GM21825 (cell line): ENCODE measurements around the gene FAM170B.

ENCODE experiments used
- ATAC-seq: cut with Tn5 transposase; IDR thresholded peaks from one replicate; pipeline ENCODE4 v1.9.1; 2021; ENCODE audit warnings: mild to moderate bottlenecking, moderate library complexity; ENCODE audit not compliant: unreplicated experiment

Gene FAM170B

DNA sequence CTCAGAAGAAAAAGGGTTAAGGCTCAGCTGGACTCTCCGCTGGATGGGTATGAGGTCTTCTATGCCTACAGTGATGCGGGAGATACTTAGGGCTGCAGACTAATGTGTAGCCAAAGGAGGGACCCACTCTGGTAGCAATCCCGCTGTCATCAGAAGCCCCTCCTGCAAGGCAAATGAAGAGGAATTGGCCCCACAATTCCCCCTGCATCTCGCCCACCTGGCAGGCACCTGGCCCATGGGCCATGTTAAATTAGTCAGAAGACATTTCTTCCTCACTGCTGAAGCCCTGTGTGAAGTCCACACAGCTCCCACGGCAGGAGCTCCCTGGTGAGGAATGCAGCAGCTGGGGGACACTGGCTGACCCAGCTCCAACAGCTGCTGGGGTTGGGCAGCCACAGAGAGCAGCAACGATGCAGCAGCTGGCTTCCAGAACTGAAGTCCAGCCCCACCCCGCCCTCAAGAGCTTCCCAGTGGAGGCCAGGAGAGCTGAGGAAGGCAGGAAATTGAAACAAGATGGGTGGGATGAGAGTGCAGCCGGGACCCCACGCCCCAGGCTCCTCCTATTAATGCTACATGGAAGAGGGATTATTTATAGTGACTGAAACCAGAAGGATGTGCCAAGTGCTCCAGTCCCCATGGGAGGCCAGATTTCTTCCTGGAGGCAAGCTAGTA is 24.0 kb downstream of the FAM170B start:
- ATAC-seq = no peak

DNA sequence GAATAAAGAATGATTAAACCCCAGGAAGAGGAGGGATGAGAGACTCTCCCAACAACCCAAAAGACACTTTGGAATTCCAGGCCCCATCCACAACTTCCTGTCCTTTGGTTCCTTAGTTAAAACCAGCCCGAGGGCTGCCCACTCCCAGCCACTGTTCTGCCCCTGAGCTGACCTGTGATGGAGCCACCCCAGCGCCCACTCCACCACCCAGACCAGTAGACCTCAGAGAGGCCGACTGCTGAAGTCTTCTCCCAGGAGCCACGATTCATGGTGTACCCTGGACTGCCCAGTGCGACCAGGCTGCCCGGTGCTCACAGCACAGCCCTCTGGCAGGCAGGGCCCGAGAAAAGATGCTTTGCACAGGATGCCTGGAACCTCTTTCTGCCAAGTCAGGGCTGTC is 25.2 kb downstream of the FAM170B start:
- no peak for ATAC-seq

DNA sequence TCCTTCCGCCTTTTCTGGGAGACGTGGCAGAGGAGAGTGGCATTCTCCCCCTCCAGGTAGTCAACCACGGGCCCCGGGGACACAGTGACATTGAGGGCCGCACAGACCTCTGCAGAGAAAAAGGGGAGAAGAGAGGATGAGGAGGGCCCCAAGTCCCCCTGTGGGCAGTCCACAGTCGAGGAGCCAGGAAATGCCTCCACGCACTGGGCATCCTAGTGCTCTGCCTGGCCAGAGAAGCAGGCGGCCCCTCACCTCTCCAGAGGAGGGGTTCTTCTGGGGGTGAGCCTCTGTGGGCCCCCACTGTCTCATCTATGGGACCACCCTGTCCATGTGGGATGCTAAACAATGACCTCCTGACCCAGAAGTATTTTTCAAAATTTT is 25.9 kb downstream of the FAM170B start:
- ATAC-seq = no peak

DNA sequence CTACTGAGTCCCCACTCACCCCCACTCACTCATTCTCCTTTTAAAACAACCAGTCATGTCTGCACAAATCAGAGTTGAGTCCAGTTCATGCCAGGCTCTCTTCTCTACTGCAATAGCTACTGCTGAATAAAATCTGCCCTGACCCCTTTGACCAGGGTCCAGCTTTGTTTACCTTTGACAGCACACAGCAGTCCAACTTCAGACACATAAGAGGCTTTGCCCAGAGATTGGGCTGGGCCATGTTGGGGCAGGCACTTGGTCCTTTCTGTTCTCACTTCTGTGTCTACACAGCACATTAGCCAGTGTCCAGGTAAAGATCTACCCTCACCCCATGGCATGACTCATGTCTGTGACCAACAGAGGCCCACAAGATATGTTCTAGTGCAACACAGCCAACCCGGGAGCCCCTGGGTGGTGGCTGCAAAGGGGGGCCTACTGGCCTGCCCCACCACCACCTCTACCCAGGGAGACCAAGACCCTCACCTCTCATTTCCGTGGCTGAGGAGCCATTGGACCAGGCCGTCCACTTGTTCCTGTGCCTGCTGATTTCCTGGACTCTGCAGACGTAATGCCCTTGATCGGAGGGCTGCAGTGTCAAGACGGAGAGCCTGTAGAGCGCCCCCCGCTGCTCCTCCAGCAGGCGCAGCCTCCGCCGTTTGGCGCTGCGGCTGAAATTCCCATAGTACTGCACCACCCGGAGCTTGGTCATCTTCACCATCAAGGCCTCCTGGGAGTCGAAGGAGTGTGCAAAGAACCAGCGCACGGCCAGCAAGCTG is 26.5 kb downstream of the FAM170B start:
- no peak for ATAC-seq

DNA sequence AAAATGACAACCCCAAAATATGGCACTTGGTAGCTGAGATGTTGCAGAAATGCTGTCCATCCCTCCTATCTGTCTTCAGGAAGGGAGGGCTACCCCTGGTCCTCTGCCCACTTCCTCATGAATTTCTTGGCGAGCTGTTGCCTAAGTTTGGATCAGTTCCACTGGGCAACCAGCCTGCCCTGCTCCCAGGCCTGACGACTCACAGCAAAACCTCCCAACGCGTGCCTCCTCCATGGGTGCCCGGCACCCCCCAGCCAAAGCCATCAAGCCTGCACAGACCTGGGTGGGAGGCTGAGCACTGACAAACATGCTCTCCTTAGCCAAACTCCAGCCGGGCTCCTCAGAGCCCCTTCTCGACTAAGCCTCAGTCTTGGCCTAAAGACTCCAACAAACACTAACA is 27.4 kb downstream of the FAM170B start:
- ATAC-seq = no peak

DNA sequence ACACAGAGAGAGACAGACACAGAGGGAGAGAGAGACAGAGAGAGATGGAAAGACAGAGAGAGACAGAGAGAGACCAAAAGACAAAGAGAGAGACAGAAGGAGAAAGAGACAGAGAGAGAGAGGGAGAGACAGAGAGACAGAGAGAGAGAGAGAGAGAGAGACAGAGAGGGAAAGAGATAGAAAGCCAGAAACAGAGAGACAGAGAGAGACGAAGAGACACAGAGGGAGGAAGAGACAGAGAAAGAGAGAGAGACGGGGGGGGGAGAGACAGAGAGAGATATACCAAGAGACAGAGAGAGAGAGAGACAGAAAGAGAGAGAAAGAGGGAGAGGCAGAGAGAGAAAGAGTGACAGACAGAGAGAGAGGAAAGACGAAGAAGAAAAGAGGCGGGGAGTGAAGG is 28.7 kb downstream of the FAM170B start:
- ATAC-seq = no peak

DNA sequence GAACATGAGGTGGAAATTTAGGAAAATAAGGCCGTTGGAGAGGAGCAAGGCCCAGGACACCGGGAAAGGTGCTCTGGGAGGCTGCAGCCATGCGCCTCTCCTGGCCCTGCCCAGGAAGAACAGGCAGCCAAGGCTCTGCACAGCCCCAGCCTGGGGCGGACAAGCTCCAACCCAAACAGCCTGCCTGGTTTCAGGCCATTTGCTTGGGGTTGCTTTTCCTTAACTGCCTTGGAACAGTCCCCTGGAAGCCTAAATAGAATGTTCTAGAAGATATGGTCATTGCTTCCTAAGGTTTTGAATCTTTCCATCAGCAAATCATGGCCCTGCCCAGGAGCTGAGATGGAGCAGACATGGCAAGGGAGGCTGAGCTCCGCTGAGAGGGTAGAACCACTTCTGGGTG is 29.5 kb downstream of the FAM170B start:
- ATAC-seq = no peak

DNA sequence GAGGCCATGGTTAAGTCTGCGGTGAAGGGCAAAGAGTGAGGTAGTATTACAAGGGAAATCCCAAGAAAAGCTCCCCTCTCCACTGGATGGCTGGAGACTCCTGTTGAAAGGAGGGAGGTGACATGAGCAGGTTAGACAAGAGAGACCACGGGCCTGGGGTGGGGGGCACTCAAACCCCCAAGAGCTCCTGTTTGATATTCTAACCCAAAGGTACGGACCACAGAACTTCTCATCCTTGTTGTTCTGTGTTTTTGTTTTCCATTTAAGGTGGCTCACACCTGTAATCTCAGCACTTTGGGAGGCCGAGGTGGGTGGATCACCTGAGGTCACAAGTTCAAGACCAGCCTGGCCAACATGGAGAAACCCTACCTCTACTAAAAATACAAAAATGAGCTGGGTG is 30.1 kb downstream of the FAM170B start:
- no peak for ATAC-seq

DNA sequence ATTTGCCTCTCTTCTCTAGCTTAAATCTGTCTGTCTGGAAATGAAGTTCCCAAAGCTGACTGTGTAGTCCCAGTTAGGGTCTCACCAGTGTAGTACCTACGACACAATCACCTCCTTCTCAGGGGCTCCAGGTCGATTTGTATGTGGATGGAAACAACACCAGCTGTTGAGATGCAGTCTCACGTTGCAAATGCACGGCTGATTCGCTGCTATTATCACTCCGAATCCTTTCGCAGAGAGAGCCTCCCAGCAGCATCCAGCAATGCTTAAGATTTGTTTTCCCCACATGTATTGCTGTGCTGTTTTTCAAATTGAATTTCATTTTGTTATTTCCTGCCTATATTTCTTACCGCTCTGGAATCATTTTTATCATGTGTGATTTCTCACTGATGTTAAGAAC is 34.8 kb downstream of the FAM170B start:
- no peak for ATAC-seq

DNA sequence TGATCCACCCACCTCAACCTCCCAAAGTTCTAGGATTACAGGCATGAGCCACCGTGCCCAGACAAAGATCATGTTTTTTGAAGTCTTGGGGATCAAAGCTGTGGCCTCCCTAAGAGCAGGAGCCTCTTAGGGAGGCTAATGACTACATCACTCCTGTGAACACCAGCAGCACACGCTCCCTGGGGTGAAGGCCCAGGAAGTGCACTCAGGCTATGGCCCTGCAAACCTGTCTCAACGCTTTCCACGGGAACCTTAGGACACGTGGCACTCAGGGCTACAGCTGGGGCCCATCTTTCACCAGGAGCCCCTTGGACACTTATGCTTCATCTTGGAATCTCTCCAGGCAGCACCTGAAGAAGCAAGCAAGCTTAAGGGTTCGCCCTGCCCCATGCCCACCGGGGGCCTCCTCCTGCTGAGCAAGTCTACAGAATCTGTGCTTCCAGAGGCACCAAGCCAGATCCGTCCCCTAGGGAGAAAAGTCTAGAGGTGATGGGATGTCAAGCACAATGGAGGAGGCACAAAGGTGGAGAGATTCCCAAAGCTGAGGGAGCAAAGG is 36.9 kb downstream of the FAM170B start:
- no peak for ATAC-seq

DNA sequence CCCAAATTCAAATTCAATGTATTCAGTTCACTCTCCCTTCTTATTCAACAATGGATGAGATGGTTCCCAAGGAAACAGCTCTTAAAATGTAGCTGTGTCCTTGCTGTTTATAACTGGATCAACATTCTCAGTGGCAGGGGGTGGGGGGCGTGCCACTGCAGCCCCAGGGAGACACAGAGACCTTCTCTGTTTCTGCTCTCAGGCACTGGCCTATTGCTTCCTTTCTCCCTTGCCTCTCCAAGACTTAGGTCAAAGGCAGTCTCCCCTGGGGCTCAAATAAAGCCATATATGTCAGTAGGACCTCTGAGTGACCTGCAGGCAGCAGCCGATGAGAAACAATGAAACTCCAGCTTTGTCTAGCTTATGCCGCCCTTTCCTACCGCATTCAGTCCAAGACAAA is 39.2 kb downstream of the FAM170B start:
- ATAC-seq = no peak

DNA sequence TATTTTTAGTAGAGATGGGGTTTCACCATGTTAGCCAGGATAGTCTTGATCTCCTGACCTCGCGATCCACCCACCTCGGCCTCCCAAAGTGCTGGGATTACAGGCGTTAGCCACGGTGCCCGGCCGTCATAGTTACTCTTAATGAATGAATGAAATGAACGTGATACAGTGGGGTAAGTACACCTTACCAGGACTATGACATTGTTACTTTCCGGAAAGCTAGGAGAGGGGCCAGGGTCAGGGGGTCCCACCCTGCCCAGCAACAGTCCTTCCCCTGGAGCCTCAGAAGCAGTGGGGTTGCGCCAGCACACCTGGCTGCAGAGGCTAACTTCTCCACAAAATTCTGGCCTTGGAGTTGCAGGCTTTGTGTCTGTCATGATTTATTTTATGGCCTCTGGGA is 39.9 kb downstream of the FAM170B start:
- no peak for ATAC-seq

DNA sequence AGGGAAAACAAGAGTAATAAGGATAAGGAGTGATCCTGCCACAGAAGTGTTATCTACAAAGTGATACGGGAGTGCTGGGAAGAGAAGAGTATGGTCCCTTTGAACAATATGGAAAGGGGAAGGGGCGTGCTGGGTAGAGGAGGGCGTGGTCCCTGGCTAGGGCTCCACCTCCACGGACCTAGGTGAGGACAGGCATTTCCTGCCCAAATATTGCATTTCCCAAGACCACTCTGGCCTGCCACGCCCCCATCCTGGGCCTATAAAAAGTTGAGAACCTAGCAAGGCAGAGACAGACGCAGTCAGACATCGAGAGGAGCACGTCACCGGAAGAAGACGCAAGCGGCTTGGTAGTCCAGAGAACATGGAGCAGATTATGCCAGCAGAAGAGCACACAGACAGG is 41.3 kb downstream of the FAM170B start:
- ATAC-seq = no peak

DNA sequence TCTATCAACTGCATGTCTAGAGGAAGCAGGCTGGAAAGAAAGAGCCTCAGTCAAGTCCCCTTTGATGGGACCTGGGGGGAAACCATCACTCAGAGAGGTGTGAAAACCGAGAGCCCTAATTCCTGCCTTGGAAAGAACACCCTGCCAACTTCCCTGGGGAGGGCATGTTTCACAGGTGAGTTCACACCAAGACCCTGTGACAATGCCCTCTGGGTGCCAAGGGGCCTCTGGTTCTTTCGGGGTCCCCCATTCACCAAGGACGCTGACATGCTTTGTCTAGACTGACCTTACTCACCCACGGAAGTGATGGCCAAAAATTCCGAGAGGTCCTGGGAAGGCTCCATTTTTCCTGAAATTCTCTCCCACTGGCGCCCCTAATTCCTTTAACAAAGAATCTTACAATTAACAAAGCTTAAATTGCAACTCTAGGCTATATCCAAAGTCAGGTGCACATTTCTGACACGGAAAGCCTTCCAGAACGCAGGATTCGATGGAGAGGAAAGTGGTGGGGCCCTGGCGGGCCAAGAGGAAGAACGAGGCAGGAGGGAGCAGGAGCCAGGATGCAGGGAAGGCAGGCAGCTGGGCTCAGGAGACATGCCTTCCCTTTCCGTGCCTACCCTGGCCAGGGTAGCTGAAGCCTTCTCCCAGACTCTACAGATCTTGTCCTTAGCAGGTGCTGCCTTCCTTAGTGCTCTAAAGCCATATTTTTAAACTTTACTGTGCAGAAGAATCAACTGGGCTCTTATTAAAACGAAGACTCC is 42.2 kb downstream of the FAM170B start:
- ATAC-seq = no peak

DNA sequence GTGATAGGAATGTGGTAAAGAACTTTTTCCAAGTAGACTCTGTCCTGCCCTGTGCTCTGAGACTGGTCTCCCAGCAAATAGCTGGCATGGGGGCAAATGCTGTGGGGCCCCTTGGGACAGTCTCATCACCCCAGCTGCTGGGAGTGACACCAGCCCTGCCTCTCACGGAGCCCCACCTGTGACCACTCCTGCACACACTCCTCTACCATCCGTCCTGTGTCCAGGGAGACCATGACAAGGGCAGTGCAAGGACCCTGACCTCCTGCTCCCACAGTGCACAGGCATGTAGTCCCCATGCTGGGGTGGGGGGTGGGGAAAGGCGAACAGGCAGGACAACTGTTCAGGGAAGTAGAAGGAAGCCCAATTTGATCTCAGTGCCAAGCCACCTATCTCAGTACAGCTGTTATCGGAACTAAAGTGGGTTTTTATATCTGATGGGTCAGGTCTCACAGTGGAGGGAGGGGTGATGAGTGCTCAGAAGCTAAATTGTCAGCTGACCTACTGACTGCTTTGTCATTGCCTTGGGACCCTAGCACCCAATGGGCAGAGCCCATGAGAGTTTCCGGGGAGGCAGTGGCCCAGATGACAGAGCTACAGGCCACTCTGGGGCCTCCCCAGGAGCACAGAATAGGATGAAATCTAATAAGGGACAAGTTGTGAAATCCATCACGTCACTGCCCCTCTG is 43.0 kb downstream of the FAM170B start:
- ATAC-seq = no peak

DNA sequence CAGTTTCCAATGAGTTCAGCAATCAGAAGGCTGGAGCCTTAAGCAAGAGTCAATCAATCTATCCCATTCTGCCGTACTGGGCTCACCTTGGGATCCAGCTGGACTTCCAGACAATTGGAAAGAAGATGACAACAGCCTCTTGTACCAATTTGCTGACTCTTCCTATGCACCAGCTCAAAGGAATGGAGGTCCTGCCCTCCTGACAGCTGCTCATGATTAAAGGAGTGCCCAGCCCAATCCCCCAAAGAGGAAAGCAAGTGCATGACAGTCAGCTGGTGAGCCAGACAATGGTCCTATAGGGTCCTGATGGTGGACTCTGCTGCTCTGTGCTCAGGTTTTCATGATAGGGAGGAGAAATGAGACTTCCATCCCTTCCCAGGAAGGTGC is 43.6 kb downstream of the FAM170B start:
- ATAC-seq = no peak

DNA sequence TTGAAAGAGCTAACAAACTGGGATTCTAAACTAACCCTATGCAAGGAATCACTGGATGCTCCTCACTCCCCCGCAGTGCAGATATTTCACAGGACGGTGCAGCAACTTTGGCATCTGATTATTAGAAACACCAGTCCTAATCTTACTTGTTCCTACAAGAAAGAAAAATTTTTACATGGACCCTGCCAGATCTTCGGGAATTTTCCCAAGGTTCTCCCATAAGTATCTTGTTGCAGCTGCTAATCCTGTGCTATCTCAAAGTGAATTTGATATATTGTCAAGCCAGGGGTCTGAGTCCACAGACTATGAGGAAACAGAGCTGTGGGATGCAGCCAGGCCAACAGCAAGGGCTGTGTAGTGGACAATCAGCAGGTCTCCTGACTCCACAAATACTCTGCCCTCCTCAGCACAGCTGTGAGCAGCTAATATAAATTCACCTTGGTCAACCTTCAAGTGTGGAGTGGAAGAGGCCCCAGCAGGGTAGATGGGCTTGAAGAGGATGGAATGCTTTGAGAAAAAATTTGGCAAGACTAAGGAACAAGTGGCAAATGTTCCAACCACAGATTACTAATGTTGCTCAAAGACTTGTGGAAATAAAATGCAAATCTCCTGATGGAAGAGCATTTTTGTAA is 44.1 kb downstream of the FAM170B start:
- ATAC-seq = no peak

DNA sequence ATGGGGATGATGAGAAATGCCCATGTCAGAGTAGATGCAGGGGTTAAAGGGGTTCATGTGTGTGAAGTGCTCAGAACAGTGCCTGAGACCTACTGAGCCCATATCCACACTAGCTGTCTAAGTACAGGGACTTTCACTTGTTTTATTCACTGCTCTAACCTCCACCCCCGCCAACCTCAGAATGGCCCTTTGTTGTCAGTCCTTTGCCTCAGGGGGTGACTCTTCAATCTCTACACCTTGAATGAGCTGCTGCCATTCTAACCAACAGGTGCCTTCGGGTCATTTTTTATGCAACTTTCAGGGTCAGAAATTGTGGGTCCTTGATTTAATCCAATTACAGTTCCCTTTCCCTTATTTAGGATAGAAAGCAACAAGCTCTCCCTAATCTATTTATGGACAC is 44.7 kb downstream of the FAM170B start:
- ATAC-seq = no peak

DNA sequence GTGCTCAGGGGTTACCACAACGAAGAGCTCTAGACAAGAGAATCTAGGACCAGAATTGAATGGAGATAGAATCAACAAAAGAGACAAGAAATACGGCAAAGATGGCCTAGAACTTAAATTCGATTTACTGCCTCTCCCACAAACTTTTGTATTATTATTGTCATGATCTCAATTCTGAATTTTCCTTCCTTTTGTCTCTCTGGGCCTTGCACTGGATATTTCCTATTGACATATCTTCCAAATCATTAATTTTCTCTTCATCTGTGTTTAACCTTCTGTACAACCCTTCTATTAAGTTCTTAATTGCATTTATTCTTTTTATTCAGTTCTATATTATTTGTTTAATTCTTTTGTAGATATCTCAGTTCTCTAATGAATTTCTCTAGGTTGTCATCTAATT is 46.9 kb downstream of the FAM170B start:
- no peak for ATAC-seq

DNA sequence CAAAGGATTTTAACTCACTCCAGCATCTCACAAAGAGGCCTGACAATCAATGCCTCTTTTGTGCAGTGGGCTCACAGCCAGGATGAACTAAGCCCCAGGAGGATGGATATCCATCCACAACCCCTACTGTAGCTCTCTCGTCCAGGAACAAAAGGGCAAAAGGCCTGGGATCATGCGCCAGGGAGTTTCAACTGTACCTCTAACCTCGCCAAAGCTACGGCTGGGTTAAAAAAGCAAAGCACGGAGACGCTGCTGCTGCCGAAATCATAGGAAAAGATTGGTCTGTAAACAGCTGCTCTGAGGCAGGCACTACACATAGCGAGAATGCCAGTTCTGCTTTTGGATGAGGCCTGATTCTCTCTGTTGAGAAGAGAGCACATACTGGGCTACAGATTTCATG is 50.6 kb downstream of the FAM170B start:
- no peak for ATAC-seq

DNA sequence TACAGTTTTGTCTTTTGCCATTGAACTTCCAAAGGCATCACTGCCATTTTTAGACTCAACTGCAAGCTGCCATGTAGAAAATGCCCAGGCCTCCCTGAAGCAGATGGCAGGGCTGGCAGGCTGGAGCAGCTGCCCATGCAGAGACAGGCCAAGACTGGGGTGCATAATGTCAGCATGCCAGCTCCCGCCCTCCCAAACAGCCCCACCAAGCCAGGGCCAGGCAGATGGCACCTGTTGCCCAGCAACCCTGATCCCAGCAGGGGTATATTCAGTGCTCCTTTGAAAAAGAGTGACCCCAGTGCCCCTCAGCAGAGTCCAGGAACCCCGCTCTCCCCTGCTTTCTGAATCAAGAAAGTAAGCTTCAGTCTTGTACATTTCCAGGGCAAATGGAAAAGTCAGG is 51.1 kb downstream of the FAM170B start:
- ATAC-seq = no peak
